H1 (cell line): ENCODE results near the gene GYPC. TPM values are rescaled to one million over a fixed set of nuclear protein-coding genes. Genes with fewer than 3 reads are reported as not detected.

Experiments used
- CHD7 ChIP-seq: fragments of 300-600 bp; sonication (generic); IDR thresholded peaks from 2 replicates; pipeline ENCODE4 v1.7.1; 2012; ENCODE audit warnings: low read length, moderate library complexity, mild to moderate bottlenecking, inconsistent platforms; ENCODE audit not compliant: insufficient replicate concordance
- PHF8 ChIP-seq: fragments of 200-600 bp; sonication (generic); conservative IDR thresholded peaks from 2 replicates; pipeline ENCODE4 v1.7.1; 2012; ENCODE audit warnings: low read depth, mild to moderate bottlenecking, inconsistent platforms, low read length, moderate library complexity
- RXRA ChIP-seq: IDR thresholded peaks from 2 replicates; pipeline ENCODE4 v1.6.1; 2011; ENCODE audit warnings: low read depth, mild to moderate bottlenecking, low read length, moderate library complexity; ENCODE audit not compliant: insufficient read depth
- SIX5 ChIP-seq: IDR thresholded peaks from 2 replicates; pipeline ENCODE4 v1.6.1; 2011; ENCODE audit warnings: mild to moderate bottlenecking, low read depth, low read length
- polyA plus RNA-seq, 7 experiments: library from polyadenylated mRNA; depleted of rRNA in 3 of 7; stranded (reverse) in 5 of 7; unstranded in 2 of 7; fragments of >200 nt in 5 of 7; fragments of 200-250 nt in 2 of 7; gene quantifications; 1 replicate in 5 of 7; 2 replicates in 1 of 7; 4 replicates in 1 of 7; pipeline versions ENCODE4 v1.2.1 to v1.2.3, GENCODE V29; 2011 to 2013; ENCODE audit warnings: missing spikeins in 2 of 7, mixed read lengths in 2 of 7
- total RNA-seq: library from RNA; stranded (reverse); fragmentation: NEBNext Ultra II Directional; extraction: Animal tissue kit (Norgen Biotek cat#: 25700); gene quantifications from 2 replicates; pipeline ENCODE4 v1.2.1, GENCODE V29; 2021

GYPC gene
- total and polyA plus RNA-seq, 2 of the 8 experiments (the other 6 are each of a cell fraction or from before 2014, with no cell fraction given), result 26.8 to 53.6 TPM

GRCh38 chr2:126678269-126679065 lies 22.5 kb downstream of the GYPC start (continued):
- no peak for TF ChIP-seq CHD7
- TF ChIP-seq PHF8, result no peak
- no peak for TF ChIP-seq SIX5
- TF ChIP-seq RXRA, result no peak
